ENCODE results near the gene HSD11B1.

GRCh38 chr1:209755926-209756614 lies 51.4 kb downstream of the HSD11B1 start, which contains the start of gene TRAF3IP3:
- TF ChIP-seq, protein P1, sequence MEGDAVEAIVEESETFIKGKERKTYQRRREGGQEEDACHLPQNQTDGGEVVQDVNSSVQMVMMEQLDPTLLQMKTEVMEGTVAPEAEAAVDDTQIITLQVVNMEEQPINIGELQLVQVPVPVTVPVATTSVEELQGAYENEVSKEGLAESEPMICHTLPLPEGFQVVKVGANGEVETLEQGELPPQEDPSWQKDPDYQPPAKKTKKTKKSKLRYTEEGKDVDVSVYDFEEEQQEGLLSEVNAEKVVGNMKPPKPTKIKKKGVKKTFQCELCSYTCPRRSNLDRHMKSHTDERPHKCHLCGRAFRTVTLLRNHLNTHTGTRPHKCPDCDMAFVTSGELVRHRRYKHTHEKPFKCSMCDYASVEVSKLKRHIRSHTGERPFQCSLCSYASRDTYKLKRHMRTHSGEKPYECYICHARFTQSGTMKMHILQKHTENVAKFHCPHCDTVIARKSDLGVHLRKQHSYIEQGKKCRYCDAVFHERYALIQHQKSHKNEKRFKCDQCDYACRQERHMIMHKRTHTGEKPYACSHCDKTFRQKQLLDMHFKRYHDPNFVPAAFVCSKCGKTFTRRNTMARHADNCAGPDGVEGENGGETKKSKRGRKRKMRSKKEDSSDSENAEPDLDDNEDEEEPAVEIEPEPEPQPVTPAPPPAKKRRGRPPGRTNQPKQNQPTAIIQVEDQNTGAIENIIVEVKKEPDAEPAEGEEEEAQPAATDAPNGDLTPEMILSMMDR (conservative IDR thresholded peaks at IDR 0.05 in 1 of 2, IDR thresholded peaks at IDR 0.05 in 1 of 2; ENCODE audit: low read depth in 1 of 2, low read length in 2 of 2) = no peak
- no peak for TF ChIP-seq EZH2 (IDR thresholded peaks at IDR 0.05; ENCODE audit: low read length, missing control alignments)
